ENCODE results near the gene CBL.

DNA sequence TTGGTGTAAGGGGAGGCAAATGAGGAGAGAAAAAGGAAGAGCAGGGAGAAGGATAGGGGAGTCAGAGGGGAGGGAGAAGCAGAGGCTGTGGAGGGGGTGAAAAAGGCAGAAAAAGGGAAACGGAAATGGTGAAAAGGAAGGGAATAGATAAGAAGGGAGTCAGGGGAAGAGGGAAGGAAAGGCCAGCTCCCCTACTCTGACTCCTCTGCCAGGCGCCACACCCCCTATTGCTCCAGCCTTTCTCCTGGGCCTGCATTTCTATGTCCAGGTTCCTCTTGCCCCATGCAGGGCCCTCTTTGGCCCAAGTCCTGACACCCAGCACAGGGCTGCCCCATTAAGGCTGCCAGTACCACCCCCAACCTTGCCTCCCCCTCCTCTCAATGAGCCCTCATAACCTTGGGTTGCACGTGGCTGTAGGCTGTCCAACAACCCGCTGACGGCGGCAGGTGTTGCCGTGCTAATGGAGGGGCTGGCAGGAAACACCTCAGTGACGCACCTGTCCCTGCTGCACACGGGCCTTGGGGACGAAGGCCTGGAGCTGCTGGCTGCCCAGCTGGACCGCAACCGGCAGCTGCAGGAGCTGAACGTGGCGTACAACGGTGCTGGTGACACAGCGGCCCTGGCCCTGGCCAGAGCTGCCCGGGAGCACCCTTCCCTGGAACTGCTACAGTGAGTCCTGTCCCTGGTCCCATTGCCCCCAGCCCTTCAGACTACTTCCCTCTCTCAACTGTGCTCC lies 24.3 kb upstream of the CBL start:
- TF ChIP-seq EZH2phosphoT487 (IDR thresholded peaks at IDR 0.05; ENCODE audit: borderline replicate concordance, low read depth, low read length) = no peak
- TF ChIP-seq, protein P1, sequence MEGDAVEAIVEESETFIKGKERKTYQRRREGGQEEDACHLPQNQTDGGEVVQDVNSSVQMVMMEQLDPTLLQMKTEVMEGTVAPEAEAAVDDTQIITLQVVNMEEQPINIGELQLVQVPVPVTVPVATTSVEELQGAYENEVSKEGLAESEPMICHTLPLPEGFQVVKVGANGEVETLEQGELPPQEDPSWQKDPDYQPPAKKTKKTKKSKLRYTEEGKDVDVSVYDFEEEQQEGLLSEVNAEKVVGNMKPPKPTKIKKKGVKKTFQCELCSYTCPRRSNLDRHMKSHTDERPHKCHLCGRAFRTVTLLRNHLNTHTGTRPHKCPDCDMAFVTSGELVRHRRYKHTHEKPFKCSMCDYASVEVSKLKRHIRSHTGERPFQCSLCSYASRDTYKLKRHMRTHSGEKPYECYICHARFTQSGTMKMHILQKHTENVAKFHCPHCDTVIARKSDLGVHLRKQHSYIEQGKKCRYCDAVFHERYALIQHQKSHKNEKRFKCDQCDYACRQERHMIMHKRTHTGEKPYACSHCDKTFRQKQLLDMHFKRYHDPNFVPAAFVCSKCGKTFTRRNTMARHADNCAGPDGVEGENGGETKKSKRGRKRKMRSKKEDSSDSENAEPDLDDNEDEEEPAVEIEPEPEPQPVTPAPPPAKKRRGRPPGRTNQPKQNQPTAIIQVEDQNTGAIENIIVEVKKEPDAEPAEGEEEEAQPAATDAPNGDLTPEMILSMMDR (conservative IDR thresholded peaks at IDR 0.05; ENCODE audit: low read length) = no peak
